LoVo (cell line): ENCODE measurements around the gene PMCH.
"Not testable (repeated sequence)": the region's sequence is repeated elsewhere in the genome, so short reads cannot be mapped to it uniquely, and the experiment has no call there.

Source experiments
- DNase-seq: peaks from one replicate; pipeline ENCODE4 v3.0.0-alpha.2; 2016; ENCODE audit warnings: low spot score

The PMCH gene, protein sequence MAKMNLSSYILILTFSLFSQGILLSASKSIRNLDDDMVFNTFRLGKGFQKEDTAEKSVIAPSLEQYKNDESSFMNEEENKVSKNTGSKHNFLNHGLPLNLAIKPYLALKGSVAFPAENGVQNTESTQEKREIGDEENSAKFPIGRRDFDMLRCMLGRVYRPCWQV

DNA sequence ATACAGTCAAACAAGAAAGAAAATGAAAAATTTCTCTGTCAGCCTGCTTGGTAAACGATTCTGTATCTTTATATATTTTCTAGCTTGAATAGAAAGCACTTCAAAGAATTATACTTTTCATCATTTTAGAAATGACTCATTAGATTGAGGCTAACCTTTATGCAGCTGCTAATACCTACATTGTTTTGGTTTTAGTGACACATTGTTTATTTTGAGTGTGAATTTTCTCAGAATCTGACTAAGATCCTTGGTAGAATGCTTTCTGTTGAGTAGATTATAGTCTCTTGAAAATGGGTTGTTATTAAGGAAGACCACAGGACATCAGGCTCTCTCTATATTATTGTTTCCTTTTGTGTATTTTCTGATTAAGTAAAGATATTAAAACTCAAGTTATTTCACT, at the start of gene PMCH:
Gene PMCH (minus strand): TSS at position 45 of the 400 bp plus-strand sequence. CDS start 63 bp downstream, outside the sequence.
- no peak for DNase-seq

DNA sequence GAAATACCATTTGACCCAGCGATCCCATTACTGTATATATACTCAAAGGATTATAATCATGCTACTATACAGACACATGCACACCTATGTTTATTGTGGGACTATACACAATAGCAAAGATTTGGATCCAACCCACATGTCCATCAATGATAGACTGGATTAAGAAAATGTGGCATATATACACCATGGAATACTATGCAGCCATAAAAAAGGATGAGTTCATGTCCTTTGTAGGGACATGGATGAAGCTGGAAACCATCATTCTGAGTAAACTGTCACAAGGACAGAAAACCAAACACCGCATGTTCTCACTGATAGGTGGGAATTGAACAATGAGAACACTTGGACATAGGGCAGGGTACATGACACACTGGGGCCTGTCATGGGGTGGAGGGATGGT, 43.2 kb upstream of the PMCH start:
- not testable (repeated sequence) for DNase-seq

DNA sequence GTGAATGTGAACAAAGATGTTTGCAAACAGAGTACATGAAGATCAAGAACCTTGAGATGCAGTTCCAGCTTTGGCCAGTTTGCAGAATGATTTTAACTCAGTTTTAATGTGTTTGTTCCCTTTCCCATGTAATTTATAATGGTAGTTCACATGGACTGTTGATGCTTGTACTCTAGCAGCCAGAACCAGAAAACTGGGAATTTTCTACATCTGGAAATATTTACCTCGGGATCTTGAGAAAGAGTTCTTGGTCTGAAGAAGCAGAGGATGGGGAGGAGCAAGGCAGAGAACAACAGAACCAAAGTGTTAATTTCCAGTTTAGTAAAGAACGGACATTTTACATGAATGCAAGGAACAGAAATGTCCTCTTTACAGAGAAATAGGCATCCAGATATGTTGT, 37.0 kb upstream of the PMCH start:
- no peak for DNase-seq

DNA sequence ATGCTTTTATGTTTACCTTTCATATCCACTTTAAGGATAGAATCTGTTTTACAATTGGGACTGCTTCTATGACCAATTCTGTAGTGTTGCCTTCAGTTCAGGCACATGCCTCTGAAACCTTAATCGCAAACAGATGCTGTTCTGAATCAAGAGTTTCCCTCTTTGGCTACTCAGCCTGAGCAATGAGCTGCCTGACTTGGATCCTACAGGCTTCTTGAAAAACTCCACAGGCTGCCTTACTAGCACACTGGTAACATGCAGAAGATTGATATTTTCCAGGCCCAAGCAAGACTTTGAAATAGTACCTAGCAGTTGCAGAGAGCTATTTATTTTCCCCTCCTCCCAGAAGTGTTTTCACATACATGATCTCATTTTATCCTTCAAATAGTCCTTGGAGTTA, 34.8 kb upstream of the PMCH start:
- DNase-seq = no peak

DNA sequence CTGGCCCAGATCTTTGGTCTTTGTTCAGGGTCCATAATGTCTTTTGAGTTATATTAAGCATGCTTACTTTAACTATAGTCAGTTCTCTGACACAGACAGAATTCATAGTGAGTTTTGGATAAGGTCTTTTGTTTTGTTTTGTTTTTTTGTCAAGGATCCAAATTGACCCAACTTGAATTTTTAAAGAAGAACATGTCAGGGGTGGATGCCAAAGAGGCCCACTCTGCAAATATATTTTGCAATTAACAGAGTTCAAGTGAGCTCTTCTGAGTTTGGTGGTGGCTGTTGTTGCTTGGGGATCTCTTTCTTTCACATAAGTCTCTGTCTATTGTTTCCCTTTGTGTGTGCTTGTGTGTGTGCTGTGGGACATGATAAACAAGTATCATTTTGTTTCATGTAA, 34.4 kb upstream of the PMCH start:
- DNase-seq = no peak

DNA sequence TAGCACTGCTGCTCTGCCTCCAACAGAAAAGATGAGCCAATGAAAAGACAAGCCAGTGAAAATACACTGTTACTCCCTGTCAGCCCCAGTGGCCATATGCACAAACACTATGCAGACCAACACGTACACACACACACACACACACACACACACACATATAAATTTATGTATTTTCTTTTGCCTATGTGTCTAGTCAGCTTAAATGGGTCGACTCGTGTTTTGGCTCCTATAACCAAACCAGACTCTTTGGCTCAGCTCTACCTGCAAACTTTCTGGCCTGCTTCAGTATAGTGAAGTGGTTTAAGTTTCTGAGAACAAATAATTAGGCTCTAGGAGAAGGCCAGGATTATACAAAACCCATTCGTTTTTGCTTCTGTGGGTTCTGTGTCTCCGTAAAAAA, 30.3 kb upstream of the PMCH start:
- no peak for DNase-seq

DNA sequence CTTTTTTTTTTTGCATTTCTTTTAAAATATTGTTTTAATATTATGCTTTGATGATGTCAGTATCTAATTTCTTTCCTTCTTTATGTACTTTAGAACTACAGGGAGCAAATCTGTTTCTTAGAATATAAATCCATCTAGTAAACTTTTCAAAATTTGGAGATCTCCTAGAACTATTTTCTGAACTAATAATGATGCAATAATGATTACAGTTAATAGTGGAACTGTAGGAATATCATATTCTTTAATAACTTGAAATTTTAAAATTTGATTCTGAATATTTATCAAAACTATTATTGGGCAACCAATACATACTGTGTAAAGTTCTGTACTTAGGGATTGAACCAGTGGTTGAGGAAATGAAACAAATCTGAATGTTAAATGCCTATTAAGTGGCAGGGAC, 23.1 kb upstream of the PMCH start:
- DNase-seq = no peak

DNA sequence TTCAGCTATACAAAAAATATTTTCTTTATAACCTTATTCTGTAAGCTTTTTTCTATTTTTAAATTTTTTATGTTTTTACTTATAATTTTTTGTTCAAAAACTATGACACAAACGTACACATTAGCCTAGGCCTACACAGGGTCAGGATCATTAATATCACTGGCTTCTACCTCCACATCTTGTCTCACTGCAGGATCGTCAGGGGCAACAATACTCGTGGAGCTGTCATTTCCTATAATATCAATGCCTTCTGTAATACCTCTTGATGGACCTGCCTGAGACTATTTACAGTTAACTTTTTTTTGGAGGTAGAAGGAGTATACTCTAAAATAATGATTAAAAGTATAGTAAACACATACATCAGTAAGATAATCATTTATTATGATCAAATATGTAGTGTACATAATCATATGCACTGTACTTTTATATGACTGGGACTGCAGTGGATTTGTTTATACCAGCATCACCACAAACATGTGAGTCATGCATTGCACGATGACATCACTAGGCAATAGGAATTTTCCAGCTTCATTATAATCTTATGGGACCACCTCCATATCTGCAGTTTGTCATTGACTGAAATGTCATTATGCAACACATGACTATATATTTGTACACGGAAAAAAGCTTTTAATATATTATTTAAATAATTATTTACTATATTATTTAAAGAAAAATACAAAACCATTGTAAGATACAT, 18.5 kb upstream of the PMCH start:
- DNase-seq = no peak

DNA sequence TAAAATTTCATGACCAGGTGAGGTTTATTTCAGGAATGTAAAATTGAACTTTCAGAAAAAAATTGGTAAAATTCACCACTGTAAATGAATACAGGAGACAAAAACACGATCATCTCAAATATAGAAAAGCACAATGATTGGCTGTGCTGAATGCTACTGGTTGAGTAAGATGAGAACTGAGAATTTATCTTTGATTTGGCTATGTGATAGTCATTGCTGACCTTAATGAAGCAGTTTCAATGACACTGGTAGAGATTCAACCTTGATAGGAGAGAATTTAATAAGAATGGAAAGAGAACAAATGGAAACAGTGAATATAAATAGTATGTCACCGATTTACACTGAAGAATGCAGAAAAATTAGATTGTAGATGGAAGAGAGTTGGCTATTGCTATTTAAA, 6.4 kb upstream of the PMCH start:
- no peak for DNase-seq

GRCh38 chr12:102202556-102202955, 4.9 kb upstream of the PMCH start:
- DNase-seq = no peak

DNA sequence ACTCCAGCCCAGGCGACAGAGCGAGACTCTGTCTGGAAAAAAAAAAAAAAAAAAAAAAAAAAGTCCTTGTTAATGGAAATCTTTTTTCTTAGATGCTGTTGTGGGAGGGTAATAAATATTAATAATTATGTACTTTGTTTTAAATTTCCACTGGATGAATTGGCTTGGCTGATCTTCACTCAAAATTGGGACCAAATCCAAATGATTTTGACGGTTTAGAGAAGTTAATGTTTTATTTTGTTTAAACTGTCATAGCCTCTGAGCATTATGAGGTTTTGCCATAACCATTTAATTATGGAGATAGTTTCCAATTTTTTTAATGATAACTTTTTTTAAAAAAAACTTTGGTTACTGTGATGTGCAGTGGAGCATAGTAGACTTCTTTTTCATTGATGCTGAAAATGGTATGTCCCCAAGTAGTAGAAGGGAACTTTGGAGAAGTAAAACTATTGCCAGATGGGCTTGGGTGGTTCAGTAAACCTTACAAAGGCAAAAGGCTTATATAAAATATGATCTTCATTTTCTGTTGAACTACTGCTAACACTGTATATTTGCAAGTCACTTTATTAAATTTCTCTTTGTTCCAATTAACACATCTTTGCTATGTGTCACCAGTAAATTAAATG, 3.9 kb upstream of the PMCH start:
- no peak for DNase-seq

DNA sequence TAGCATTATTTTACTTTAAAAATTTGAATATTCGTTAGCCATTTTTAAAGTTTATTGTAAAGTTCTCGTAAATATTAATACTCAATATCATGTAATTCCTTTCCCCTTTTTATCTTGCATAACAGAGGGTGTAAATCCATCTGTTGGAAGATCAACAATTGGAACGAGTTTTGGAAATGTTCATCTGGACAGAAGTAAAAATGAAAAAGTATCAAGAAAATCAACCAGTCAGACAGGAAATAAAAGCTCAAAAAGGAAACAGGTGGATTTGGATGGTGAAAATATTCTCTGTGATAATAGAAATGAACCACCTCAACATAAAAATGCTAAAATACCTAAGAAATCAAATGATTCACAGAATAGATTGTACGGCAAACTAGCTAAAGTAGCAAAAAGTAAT, 1.8 kb downstream of the PMCH start:
- DNase-seq = no peak

DNA sequence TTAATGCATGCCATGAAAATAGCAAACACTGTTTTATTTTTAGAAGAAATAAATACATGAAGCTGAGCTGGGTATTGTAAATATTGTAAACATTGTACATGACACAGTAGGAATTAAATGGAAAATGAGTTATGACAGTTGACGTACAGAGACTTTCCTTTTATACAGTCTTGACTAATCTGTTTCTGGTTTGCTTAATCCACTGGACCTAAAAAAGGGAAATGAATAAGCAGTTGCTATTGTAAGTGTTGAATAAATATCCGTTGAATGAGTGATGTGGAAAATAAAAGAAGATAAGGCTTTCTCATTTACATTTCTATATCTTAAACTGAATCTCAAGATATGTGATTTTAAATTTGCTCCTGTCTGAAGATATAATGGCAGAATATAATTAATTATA, 15.0 kb downstream of the PMCH start:
- no peak for DNase-seq

DNA sequence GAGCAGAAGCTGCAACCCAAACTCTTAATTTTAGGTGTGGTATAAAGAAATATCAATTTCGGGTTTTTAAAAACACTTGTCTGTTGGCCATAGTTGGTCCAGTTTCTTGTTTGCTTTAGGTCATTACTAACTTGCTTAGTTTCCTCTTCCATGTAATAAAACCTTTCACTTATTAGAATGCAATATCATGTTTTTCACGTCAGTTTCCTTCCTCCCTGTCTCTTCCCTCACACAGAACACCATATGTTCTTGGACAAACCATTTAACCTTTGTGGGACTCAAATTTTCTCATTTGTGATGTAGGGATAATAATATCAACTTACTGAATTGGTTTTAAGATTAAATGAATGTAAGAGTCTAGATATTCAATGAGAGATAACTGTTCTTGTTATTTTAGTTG, 22.9 kb downstream of the PMCH start:
- DNase-seq = no peak

DNA sequence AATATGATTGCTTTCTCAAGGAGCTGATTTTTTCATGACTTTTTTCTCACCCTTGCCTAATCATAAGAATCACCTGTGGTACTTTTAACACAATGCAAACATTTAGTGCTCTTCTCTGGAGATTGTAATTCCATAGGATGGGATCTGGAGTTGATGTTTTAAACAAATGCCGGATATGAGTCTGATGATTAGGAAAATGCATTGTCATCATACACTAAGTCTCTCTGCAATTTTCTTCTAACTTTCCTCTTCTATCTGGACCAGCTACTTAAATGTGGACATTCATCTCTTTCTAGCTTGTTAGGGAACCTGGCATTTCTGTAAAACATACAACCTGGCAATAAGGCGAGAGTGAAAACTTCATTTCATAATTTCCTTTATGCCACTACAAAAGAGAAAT, 23.5 kb downstream of the PMCH start:
- no peak for DNase-seq

DNA sequence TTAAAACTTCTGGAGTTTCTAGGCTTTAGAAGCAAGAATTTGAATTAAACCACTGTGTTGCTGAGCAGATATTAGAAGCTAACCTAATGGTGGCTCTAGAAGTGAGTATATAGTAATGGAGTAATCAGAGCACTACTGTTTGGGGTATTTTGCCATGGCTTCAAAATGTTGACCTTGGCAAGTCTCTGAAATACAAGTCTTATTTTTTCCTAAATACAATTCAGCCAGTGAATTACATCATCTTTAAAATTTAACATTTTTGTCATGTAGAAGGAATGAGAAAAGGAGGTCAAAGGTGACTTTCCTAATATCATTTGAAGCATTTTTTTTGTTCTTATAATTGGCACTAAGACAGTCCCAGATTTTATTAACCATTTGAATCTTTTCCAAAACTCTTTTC, 25.2 kb downstream of the PMCH start:
- DNase-seq = no peak

DNA sequence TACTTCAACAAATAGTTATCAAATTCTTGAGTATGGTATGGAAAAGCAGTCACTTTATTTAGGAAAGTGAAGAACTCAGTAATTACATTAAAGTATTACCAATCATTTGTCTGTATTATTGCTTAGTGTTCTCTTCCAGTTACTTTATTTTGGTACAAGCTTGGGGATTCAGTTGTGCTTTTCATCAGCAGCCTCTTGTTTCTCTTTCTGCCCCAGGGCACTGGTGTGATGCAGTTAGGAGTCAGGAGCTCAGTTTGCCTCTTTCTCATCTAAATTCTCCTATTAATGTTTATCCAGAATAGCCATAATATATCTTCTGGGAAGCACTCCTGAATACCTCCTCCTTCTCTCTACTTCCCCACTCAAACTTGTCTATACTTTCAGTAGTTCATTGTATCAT, 25.7 kb downstream of the PMCH start:
- DNase-seq = no peak

DNA sequence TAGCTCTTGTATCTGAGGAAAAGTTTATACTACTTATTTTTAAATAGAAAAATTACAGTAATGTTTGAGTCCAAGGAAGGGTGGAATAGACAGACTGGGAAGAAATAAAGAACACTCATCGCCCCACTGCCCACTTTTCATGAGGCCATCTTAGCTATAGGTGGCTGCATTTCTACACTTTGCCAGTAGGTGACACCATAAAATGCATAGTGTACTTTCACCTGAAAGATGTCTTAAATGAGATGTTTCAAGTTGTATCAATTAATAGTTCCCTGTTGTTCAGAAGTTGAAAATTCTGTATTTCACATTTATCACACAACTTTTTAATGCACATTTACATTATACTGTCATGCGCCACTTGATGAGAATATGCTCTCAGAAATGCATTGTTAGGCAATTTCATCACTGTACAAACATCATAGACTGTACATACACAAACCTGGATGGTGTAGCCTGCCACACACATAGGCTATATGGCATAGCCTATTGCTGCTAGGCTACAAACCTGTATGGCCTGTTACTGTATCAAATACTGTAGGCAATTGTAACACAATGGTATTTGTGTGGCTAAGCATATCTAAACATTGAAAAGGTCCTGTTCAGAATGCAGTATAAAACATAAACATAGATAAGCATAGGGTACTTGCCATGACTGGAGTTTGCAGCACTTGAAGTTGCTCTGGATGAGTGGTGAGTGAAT, 27.6 kb downstream of the PMCH start:
- DNase-seq = peak; percentile 23

- no peak for DNase-seq
These were observed 29.6 kb downstream of the PMCH start for GRCh38 chr12:102167821-102168604.

DNA sequence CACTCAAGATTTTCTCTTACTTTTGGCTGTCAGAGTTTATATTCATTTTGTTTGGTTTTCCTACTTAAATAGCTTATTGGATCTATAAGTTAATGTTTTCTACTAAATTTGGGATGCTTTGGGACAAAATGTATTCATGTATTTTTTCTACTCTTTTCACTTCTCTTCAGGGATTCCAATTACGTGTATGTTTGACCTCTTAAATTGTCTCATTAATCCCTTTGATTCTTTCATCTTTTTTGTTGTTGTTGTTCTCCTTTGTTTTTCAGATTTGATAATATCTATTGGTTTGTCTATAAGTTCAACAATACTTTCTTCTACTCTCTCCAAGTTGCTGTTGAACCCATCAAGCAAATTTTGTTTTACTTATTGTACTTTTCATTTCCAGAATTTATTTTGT, 34.2 kb downstream of the PMCH start:
- DNase-seq = no peak

DNA sequence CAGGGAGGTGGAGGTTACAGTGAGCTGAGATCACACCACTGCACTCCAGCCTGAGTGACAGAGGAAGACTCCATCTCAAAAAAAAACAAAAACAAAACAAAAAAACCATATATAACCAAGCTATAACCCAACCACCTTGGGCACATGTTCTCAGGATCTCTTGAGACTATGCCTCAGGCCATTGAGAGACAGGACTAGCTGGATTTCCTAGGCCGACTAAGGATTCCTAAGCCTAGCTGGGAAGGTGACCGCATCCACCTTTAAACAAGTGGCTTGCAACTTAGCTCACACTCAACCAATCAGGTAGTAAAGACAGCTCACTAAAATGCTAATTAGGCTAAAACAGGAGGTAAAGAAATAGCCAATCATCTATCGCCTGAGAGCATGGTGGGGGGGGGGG, 42.4 kb downstream of the PMCH start:
- not testable (repeated sequence) for DNase-seq

DNA sequence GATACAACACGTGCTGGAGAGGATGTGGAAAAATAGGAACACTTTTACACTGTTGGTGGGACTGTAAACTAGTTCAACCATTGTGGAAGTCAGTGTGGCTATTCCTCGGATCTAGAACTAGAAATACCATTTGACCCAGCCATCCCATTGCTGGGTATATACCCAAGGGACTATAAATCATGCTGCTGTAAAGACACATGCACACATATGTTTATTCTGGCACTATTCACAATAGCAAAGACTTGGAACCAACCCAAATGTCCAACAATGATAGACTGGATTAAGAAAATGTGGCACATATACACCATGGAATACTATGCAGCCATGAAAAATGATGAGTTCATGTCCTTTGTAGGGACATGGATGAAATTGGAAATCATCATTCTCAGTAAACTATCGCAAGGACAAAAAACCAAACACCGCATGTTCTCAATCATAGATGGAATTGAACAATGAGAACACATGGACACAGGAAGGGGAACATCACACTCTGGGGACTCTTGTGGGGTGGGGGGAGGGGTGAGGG, 50.5 kb downstream of the PMCH start:
- not testable (repeated sequence) for DNase-seq
